GM23338 (cell line): ENCODE measurements around the gene RCC2. TPM values are rescaled to one million over a fixed set of nuclear protein-coding genes. Genes with fewer than 3 reads are reported as not detected.
"Not testable (repeated sequence)": the region's sequence is repeated elsewhere in the genome, so short reads cannot be mapped to it uniquely, and the experiment has no call there.

Experiments used
- ATAC-seq: fragments of 200-7000 bp; cut with Tn5 transposase; 3 replicates; pipeline ENCODE4 v1.9.1; 2020
- DNase-seq: peaks from one replicate; pipeline ENCODE4 v3.0.0-alpha.2; 2015; ENCODE audit warnings: low spot score
- H2AFZ ChIP-seq: fragments of 200-600 bp; sonication (generic); 2 replicates; pipeline ENCODE4 v1.8.0; 2016; ENCODE audit warnings: antibody characterized with exemption, mild to moderate bottlenecking, moderate library complexity
- H3F3A ChIP-seq: fragments of 200-600 bp; sonication (generic); replicated peaks from 2 replicates; pipeline ENCODE4 v1.8.0; 2017; ENCODE audit warnings: antibody characterized with exemption, mixed run types, low read depth
- H3K27ac ChIP-seq: fragments of 200-600 bp; sonication (generic); 2 replicates; pipeline ENCODE4 v1.6.1; 2016; ENCODE audit warnings: low read depth
- H3K27me3 ChIP-seq: fragments of 200-600 bp; sonication (generic); 2 replicates; pipeline ENCODE4 v1.8.0; 2016; ENCODE audit warnings: mild to moderate bottlenecking, mixed run types, moderate library complexity; ENCODE audit not compliant: insufficient read depth
- H3K36me3 ChIP-seq: fragments of 200-600 bp; sonication (generic); 2 replicates; pipeline ENCODE4 v1.8.0; 2016; ENCODE audit warnings: mild to moderate bottlenecking; ENCODE audit not compliant: insufficient read depth
- H3K4me1 ChIP-seq: fragments of 200-600 bp; sonication (generic); 2 replicates; pipeline ENCODE4 v1.8.0; 2016; ENCODE audit warnings: mild to moderate bottlenecking, moderate library complexity; ENCODE audit not compliant: insufficient read depth
- H3K4me2 ChIP-seq: fragments of 200-600 bp; sonication (generic); 2 replicates; pipeline ENCODE4 v1.7.1; 2017; ENCODE audit warnings: mixed run types
- H3K4me3 ChIP-seq: fragments of 200-600 bp; sonication (generic); 2 replicates; pipeline ENCODE4 v1.6.1; 2016; ENCODE audit warnings: mixed run types
- H3K79me2 ChIP-seq: fragments of 200-600 bp; sonication (generic); replicated peaks from 2 replicates; pipeline ENCODE4 v1.8.0; 2017; ENCODE audit warnings: mild to moderate bottlenecking; ENCODE audit not compliant: insufficient read depth
- H3K9me2 ChIP-seq: fragments of 200-600 bp; sonication (generic); 2 replicates; pipeline ENCODE4 v1.8.0; 2017; ENCODE audit not compliant: insufficient read depth
- H4K20me1 ChIP-seq: fragments of 200-600 bp; sonication (generic); replicated peaks from 2 replicates; pipeline ENCODE4 v1.8.0; 2017; ENCODE audit warnings: mild to moderate bottlenecking; ENCODE audit not compliant: insufficient read depth
- H3K27ac Mint-ChIP-seq: 2 replicates; pipeline ENCODE4 v1.8.0; 2020; ENCODE audit warnings: inconsistent platforms, mild to moderate bottlenecking, moderate library complexity, mixed read lengths
- H3K27me3 Mint-ChIP-seq: 3 replicates; pipeline ENCODE4 v1.8.0; 2022; ENCODE audit warnings: low read depth, mild to moderate bottlenecking, moderate library complexity, mixed read lengths, inconsistent platforms; ENCODE audit not compliant: insufficient read depth, poor library complexity
- H3K36me3 Mint-ChIP-seq: 3 replicates; pipeline ENCODE4 v1.8.0; 2021; ENCODE audit warnings: low read depth, mild to moderate bottlenecking, inconsistent platforms, moderate library complexity, mixed read lengths
- H3K4me1 Mint-ChIP-seq: 3 replicates; pipeline ENCODE4 v1.8.0; 2020; ENCODE audit warnings: mild to moderate bottlenecking, inconsistent platforms, mixed read lengths
- H3K4me3 Mint-ChIP-seq: 3 replicates; pipeline ENCODE4 v1.8.0; 2021; ENCODE audit warnings: moderate library complexity, mild to moderate bottlenecking, inconsistent platforms, mixed read lengths
- H3K9me3 Mint-ChIP-seq: 3 replicates; pipeline ENCODE4 v1.8.0; 2020; ENCODE audit warnings: moderate library complexity, mild to moderate bottlenecking, inconsistent platforms, mixed read lengths
- CREB1 ChIP-seq: fragments of 250-450 bp; sonication (Bioruptor Pico); IDR thresholded peaks from 2 replicates; pipeline ENCODE4 v1.5.0; 2020; ENCODE audit warnings: low read depth, mild to moderate bottlenecking, moderate library complexity
- CTCF ChIP-seq, 2 experiments: fragments of 200-600 bp in 1 of 2; sonication (generic) in 1 of 2; conservative IDR thresholded peaks; 2 replicates each; pipeline versions ENCODE4 v1.5.1 to v1.6.1; 2016 to 2017; ENCODE audit warnings: antibody characterized with exemption in 2 of 2, low read depth in 2 of 2, mild to moderate bottlenecking in 2 of 2, moderate library complexity in 1 of 2
- EZH2 ChIP-seq: fragments of 200-600 bp; sonication (generic); IDR thresholded peaks from one replicate; pipeline ENCODE4 v1.8.0; 2017; ENCODE audit warnings: antibody characterized with exemption, mild to moderate bottlenecking, low read depth; ENCODE audit not compliant: unreplicated experiment
- EZH2phosphoT487 ChIP-seq: fragments of 200-600 bp; sonication (generic); IDR thresholded peaks from one replicate; pipeline ENCODE4 v1.8.1; 2018; ENCODE audit warnings: antibody characterized with exemption; ENCODE audit not compliant: unreplicated experiment
- POLR2AphosphoS5 ChIP-seq: IDR thresholded peaks from 2 replicates; pipeline ENCODE4 v1.6.1; 2016; ENCODE audit warnings: antibody characterized with exemption, low read depth
- ZNF462 ChIP-seq: fragments of 250-450 bp; sonication (Bioruptor Pico); IDR thresholded peaks from 2 replicates; pipeline ENCODE4 v1.5.0; 2020; ENCODE audit warnings: mild to moderate bottlenecking, moderate library complexity
- polyA plus RNA-seq: library from polyadenylated mRNA; unstranded; fragments of >200 nt; fragmentation: Nextera tagmentation; extraction: Ambion mirVana; gene quantifications from 2 replicates; pipeline ENCODE4 v1.2.1, GENCODE V29; 2016
- total RNA-seq: library from RNA; depleted of rRNA; stranded (reverse); fragments of >200 nt; shearing (Covaris generic); gene quantifications from 2 replicates; pipeline ENCODE4 v1.2.3, GENCODE V29; 2014

The RCC2 gene
- total and polyA plus RNA-seq, 2 experiments from 2014 or later, result 97.1 to 386 TPM

GRCh38 chr1:17475752-17476151, 36.3 kb upstream of the RCC2 start (continued):
- TF ChIP-seq ZNF462 (CRISPR knock-in tag) (no peak), EZH2 (no peak), EZH2phosphoT487 (no peak), CREB1 (CRISPR knock-in tag) (no peak), CTCF (conservative IDR thresholded peaks at IDR 0.05; ENCODE audit: low read depth in 2 of 2) (no peak), POLR2AphosphoS5 (no peak)

- peak; percentile 23 for DNase-seq
- not testable (repeated sequence) for H3K79me2 ChIP-seq
These were observed 35.5 kb upstream of the RCC2 start for GRCh38 chr1:17474836-17475555.

More at GRCh38 chr1:17474836-17475555, 35.5 kb upstream of the RCC2 start:
- ATAC-seq, H3K36me3 ChIP-seq, H3K4me1 ChIP-seq, H3K4me3 Mint-ChIP-seq, H3K9me2 ChIP-seq, H3K27ac Mint-ChIP-seq, H4K20me1 ChIP-seq, H3K27me3 ChIP-seq, H2AFZ ChIP-seq, H3F3A ChIP-seq, H3K4me2 ChIP-seq, H3K27me3 Mint-ChIP-seq, H3K9me3 Mint-ChIP-seq, H3K27ac ChIP-seq, H3K36me3 Mint-ChIP-seq, H3K4me3 ChIP-seq: not testable (repeated sequence)
- H3K4me1 Mint-ChIP-seq, result peaks cover 29% of the 10 kb centered on the region
